ENCODE measurements around the gene HK2. TPM values are rescaled to one million over a fixed set of nuclear protein-coding genes. Genes with fewer than 3 reads are reported as not detected.

The HK2 gene
- total RNA-seq, 2 donors from 2014 or later: 21.5 to 31.5 TPM

DNA sequence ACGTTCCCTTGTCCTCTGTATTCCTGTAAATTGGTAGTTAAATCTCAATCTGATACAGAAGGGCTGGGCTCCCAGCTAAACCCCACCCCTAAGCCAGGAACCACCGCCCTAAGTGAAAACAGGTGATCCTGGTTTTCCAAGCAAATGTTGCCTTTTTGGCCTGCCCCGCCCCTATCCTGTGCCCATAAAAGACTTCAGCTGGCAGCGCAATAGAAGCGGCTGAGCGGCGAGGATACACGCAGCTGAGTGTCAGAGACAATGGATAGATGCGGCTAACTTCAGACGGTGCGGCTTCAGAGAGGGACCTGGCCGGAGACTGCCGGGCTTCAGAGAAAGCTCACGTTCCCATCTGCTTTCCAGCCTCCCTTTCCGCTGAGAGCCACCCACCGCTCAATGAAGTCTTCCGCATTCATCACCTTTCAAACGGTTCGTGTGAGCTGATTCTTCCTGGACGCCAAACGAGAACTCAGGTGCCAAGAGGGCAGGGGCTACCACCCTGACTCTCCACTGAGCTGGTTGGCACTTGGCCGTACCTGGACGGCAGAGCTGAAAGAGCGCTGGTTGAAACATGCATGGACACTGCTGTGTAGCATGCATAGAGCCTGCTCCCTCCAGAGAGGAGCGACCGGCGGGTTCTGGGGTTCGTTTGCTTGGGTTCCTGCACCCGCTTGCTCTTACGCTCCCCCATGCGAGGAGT, 75.0 kb downstream of the HK2 start:
- peaks cover 7% of the 10 kb centered on the region for H3K4me1 Mint-ChIP-seq
- Histone ChIP-seq H3K27ac (ENCODE audit: low read depth, low read length) (no peak overlapping the region), H3K27me3 (ENCODE audit: control insufficient read depth, insufficient read depth, low read length, poor library complexity, severe bottlenecking) (peaks cover 10% of the 10 kb centered on the region), H3K9me3 (ENCODE audit: control insufficient read depth, low read length) (no peaks in the 10 kb centered on the region), H3K4me3 (ENCODE audit: low read length) (no peak overlapping the region), H3K4me1 (ENCODE audit: control insufficient read depth, insufficient read depth, low read length) (no peaks in the 10 kb centered on the region), H3K9ac (ENCODE audit: extremely low read depth, low read length, poor library complexity, severe bottlenecking) (no peak overlapping the region), H3K36me3 (ENCODE audit: control insufficient read depth, insufficient read depth, low read length) (no peaks in the 10 kb centered on the region)
- H3K4me3 Mint-ChIP-seq: peak overlapping the region; percentile 36
- DNase-seq: peak; percentile 60
- no peak overlapping the region for H3K27ac Mint-ChIP-seq
- H3K36me3 Mint-ChIP-seq (ENCODE audit: low read depth): peaks cover 2% of the 10 kb centered on the region
- peaks cover 63% of the 10 kb centered on the region for H3K27me3 Mint-ChIP-seq (ENCODE audit: insufficient read depth)
- H3K9me3 Mint-ChIP-seq: peaks cover 8% of the 10 kb centered on the region
- WGBS, 2 experiments (ENCODE audit: insufficient coverage in 1 of 2, insufficient read length in 1 of 2): 91% methylated on average over 22 to 31 of the region's 31 CpGs
- TF ChIP-seq, protein P1, sequence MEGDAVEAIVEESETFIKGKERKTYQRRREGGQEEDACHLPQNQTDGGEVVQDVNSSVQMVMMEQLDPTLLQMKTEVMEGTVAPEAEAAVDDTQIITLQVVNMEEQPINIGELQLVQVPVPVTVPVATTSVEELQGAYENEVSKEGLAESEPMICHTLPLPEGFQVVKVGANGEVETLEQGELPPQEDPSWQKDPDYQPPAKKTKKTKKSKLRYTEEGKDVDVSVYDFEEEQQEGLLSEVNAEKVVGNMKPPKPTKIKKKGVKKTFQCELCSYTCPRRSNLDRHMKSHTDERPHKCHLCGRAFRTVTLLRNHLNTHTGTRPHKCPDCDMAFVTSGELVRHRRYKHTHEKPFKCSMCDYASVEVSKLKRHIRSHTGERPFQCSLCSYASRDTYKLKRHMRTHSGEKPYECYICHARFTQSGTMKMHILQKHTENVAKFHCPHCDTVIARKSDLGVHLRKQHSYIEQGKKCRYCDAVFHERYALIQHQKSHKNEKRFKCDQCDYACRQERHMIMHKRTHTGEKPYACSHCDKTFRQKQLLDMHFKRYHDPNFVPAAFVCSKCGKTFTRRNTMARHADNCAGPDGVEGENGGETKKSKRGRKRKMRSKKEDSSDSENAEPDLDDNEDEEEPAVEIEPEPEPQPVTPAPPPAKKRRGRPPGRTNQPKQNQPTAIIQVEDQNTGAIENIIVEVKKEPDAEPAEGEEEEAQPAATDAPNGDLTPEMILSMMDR (conservative IDR thresholded peaks at IDR 0.05): no peak

DNA sequence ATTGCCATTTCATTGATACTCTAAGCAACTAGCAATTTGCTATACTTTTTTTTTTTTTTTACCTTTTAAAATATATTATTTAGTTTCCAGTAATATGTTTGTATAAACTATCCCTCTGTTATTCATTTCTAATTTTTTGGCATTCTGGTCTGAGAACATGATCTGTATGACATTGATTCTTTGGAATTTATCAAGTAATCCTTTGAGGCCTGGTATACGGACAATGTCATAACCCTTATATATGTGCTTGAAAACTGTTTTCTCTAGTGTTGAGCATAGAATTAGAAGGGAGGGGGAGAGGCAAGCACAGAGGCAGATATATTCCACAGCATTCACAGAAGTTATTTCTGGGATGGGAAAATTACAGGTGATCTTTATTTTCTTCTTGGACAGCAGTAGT, 76.3 kb downstream of the HK2 start:
- H3K9ac ChIP-seq (ENCODE audit: extremely low read depth, low read length, poor library complexity, severe bottlenecking): no peak overlapping the region
- no peak overlapping the region for H3K27ac ChIP-seq (ENCODE audit: low read depth, low read length)
- peaks cover 8% of the 10 kb centered on the region for H3K9me3 Mint-ChIP-seq
- WGBS, 2 experiments (ENCODE audit: insufficient coverage in 1 of 2, insufficient read length in 1 of 2): 100% methylated on average over 1 of the region's 1 CpG
- TF ChIP-seq, protein P1 (conservative IDR thresholded peaks at IDR 0.05): no peak
- H3K4me1 Mint-ChIP-seq: peaks cover 7% of the 10 kb centered on the region
- DNase-seq: no peak
- no peak overlapping the region for H3K4me3 ChIP-seq (ENCODE audit: low read length)
- no peaks in the 10 kb centered on the region for H3K4me1 ChIP-seq (ENCODE audit: control insufficient read depth, insufficient read depth, low read length)
- H3K27ac Mint-ChIP-seq: no peak overlapping the region
- H3K9me3 ChIP-seq (ENCODE audit: control insufficient read depth, low read length): no peaks in the 10 kb centered on the region
- H3K4me3 Mint-ChIP-seq: no peak overlapping the region
- peaks cover 60% of the 10 kb centered on the region for H3K27me3 Mint-ChIP-seq (ENCODE audit: insufficient read depth)
- no peaks in the 10 kb centered on the region for H3K27me3 ChIP-seq (ENCODE audit: control insufficient read depth, insufficient read depth, low read length, poor library complexity, severe bottlenecking)
- H3K36me3 Mint-ChIP-seq (ENCODE audit: low read depth): peaks cover 2% of the 10 kb centered on the region
- no peaks in the 10 kb centered on the region for H3K36me3 ChIP-seq (ENCODE audit: control insufficient read depth, insufficient read depth, low read length)

DNA sequence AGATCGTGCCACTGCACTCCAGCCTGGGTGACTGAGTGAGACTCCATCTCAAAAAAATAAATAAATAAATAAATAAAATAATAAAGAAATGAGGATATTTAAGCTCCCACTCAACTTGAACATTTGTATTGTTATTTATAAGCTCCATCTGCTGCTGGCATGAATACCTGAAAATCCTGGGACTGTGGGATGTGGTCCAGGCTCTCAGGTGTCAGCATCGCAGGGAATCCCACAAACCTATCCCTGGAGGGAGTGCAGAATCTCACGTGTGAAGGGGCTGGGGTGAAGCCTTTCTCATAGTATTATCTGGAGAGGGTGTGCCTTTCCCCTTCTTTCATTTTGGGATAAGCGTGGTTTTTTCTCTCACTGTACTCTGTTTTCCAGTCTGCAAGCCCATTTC, 77.1 kb downstream of the HK2 start:
- H3K9ac ChIP-seq (ENCODE audit: extremely low read depth, low read length, poor library complexity, severe bottlenecking): no peak overlapping the region
- Mint-ChIP-seq H3K27me3 (ENCODE audit: insufficient read depth) (peaks cover 52% of the 10 kb centered on the region), H3K36me3 (ENCODE audit: low read depth) (peaks cover 2% of the 10 kb centered on the region), H3K4me1 (peaks cover 9% of the 10 kb centered on the region), H3K9me3 (peaks cover 8% of the 10 kb centered on the region), H3K27ac (no peak overlapping the region), H3K4me3 (no peak overlapping the region)
- no peaks in the 10 kb centered on the region for H3K36me3 ChIP-seq (ENCODE audit: control insufficient read depth, insufficient read depth, low read length)
- TF ChIP-seq, protein P1 (conservative IDR thresholded peaks at IDR 0.05): no peak
- H3K4me1 ChIP-seq (ENCODE audit: control insufficient read depth, insufficient read depth, low read length): no peaks in the 10 kb centered on the region
- H3K4me3 ChIP-seq (ENCODE audit: low read length): no peak overlapping the region
- no peaks in the 10 kb centered on the region for H3K9me3 ChIP-seq (ENCODE audit: control insufficient read depth, low read length)
- no peak overlapping the region for H3K27ac ChIP-seq (ENCODE audit: low read depth, low read length)
- DNase-seq: no peak
- WGBS, 2 experiments (ENCODE audit: insufficient coverage in 1 of 2, insufficient read length in 1 of 2): 14 to 81% methylated on average over 1 to 4 of the region's 4 CpGs
- H3K27me3 ChIP-seq (ENCODE audit: control insufficient read depth, insufficient read depth, low read length, poor library complexity, severe bottlenecking): no peaks in the 10 kb centered on the region

Measured in endodermal cell (in vitro differentiated cells).